Ovary (tissue), 3 donors: ENCODE data around the gene GRM8.

Experiments
- EP300 ChIP-seq: sonication (generic); formaldehyde crosslinking; IDR thresholded peaks from one replicate; pipeline ENCODE4 v1.6.1; 2017; ENCODE audit warnings: antibody characterized with exemption
- POLR2A ChIP-seq: fragments of 450-650 bp; IDR thresholded peaks from one replicate; pipeline ENCODE4 v1.6.1; 2017; ENCODE audit warnings: antibody characterized with exemption, mild to moderate bottlenecking, moderate library complexity
- TF ChIP-seq, protein P1 (sequence below), 3 donors: fragments of 450-650 bp in 2 of 3; fragments of 200-600 bp in 1 of 3; IDR thresholded peaks; one replicate each; pipeline versions ENCODE4 v1.5.1 to v1.8.0; 2016 to 2022; ENCODE audit warnings: antibody characterized with exemption in 3 of 3, mild to moderate bottlenecking in 1 of 3
- donor health status: DM: no; HTN: no; CAD: no.

DNA sequence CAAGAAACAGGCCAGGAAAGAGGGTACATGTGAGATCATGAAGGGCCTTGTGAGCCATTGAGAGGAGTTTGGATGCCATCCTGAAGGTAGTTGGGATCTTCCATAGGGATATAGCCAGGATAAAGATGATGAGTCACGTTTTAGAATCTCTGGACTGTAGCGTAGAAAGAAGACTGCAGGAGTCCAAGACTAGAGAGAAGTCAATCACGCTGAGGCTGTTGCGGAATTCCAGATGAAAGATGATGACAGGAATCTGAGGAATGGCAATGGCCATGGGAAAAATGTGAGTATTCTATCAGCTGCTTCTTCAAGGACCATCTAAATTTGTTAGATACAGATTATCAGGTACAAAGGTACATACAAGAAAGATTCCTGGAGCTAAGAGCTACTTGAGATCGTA is 711.3 kb downstream of the GRM8 start:
- TF ChIP-seq, protein P1, sequence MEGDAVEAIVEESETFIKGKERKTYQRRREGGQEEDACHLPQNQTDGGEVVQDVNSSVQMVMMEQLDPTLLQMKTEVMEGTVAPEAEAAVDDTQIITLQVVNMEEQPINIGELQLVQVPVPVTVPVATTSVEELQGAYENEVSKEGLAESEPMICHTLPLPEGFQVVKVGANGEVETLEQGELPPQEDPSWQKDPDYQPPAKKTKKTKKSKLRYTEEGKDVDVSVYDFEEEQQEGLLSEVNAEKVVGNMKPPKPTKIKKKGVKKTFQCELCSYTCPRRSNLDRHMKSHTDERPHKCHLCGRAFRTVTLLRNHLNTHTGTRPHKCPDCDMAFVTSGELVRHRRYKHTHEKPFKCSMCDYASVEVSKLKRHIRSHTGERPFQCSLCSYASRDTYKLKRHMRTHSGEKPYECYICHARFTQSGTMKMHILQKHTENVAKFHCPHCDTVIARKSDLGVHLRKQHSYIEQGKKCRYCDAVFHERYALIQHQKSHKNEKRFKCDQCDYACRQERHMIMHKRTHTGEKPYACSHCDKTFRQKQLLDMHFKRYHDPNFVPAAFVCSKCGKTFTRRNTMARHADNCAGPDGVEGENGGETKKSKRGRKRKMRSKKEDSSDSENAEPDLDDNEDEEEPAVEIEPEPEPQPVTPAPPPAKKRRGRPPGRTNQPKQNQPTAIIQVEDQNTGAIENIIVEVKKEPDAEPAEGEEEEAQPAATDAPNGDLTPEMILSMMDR (IDR thresholded peaks at IDR 0.05) = no peak
- TF ChIP-seq POLR2A = no peak
- no peak for TF ChIP-seq EP300
